K562 (cell line): ENCODE data around the gene TMEM200A. TPM values are rescaled to one million over a fixed set of nuclear protein-coding genes. Genes with fewer than 3 reads are reported as not detected.
A peak's percentile ranks its signal among the peaks of the same experiment; 100 is the strongest.

Source experiments
- ATAC-seq: fragments of 200-7000 bp; cut with Tn5 transposase; 3 replicates; pipeline ENCODE4 v1.9.1; 2020; ENCODE audit warnings: moderate library complexity
- BruUV-seq: library from RNA; stranded (reverse); fragments of 400-500 nt; replicated peaks from 2 replicates; lab custom pipeline; 2021; lab: Mats Ljungman, UMichigan
- CTCF ChIA-PET: fragments of 300-600 bp; formaldehyde crosslinking; extraction: SDS; loops from one replicate; lab custom pipeline; 2021; ENCODE audit warnings: low intra/inter-chr PET ratio; lab: Yijun Ruan, JAX
- POLR2A ChIA-PET: fragments of 300-600, 350-650 bp; sonication (Branson Sonifier 250); formaldehyde crosslinking; extraction: SDS; loops from one replicate; lab custom pipeline; 2021; ENCODE audit warnings: antibody characterized with exemption, inconsistent platforms; lab: Yijun Ruan, JAX
- DNase-seq, 4 experiments: peaks; one replicate each; pipeline versions ENCODE4 v3.0.0 to v3.0.0-alpha.2; 2011 to 2018; ENCODE audit warnings: low spot score in 3 of 4, mixed read lengths in 3 of 4; ENCODE audit errors: extremely low read depth in 1 of 4
- FAIRE-seq: peaks from 2 replicates; lab custom pipeline; 2011; peaks lifted over from hg19 to GRCh38; lab: Jason Lieb, UNC
- H2AFZ ChIP-seq: 2 replicates; pipeline ENCODE4 v1.6.0; 2011; ENCODE audit warnings: low read depth, low read length, control low read depth, inconsistent platforms
- H3K27ac ChIP-seq: fragments of 200-600 bp; 3 replicates; pipeline ENCODE4 v1.8.0; 2011; ENCODE audit warnings: low read depth, mild to moderate bottlenecking, control low read depth, inconsistent platforms, low read length, moderate library complexity, mixed read lengths; ENCODE audit errors: extremely low read depth
- H3K27me3 ChIP-seq, 2 experiments: fragments of 300-600 bp in 1 of 2; 2 replicates in 1 of 2; 3 replicates in 1 of 2; pipeline versions ENCODE4 v1.6.0 to v1.8.0; 2011; ENCODE audit warnings: inconsistent platforms in 2 of 2, low read length in 2 of 2, mild to moderate bottlenecking in 1 of 2, mixed read lengths in 1 of 2, moderate library complexity in 1 of 2; ENCODE audit not compliant: control insufficient read depth in 2 of 2, insufficient read depth in 2 of 2
- H3K36me3 ChIP-seq: fragments of 300-600 bp; 3 replicates; pipeline ENCODE4 v1.8.0; 2011; ENCODE audit warnings: mild to moderate bottlenecking, low read length, inconsistent platforms; ENCODE audit not compliant: control insufficient read depth, insufficient read depth
- H3K4me1 ChIP-seq, 2 experiments: fragments of 200-600 bp in 1 of 2; replicated peaks in 1 of 2; 2 replicates in 1 of 2; 3 replicates in 1 of 2; pipeline versions ENCODE4 v1.5.1 to v1.8.0; 2011; ENCODE audit warnings: inconsistent platforms in 2 of 2, low read length in 2 of 2, mild to moderate bottlenecking in 1 of 2, mixed read lengths in 1 of 2, moderate library complexity in 1 of 2; ENCODE audit not compliant: control insufficient read depth in 2 of 2, insufficient read depth in 2 of 2
- H3K4me2 ChIP-seq: 2 replicates; pipeline ENCODE4 v1.6.1; 2011; ENCODE audit warnings: low read length, control low read depth, inconsistent platforms, mixed read lengths; ENCODE audit not compliant: insufficient read depth
- H3K4me3 ChIP-seq: fragments of 200-600 bp; sonication (generic), shearing (Covaris generic); 2 replicates; pipeline ENCODE4 v1.5.1; 2016; ENCODE audit warnings: control low read depth, inconsistent platforms
- H3K79me2 ChIP-seq: fragments of 200-600 bp; 3 replicates; pipeline ENCODE4 v1.8.0; 2011; ENCODE audit warnings: low read length, inconsistent platforms; ENCODE audit not compliant: control insufficient read depth, insufficient read depth
- H3K9ac ChIP-seq, 2 experiments: 2 replicates each; pipeline versions ENCODE4 v1.6.0 to v1.6.1; 2011; ENCODE audit warnings: low read depth in 2 of 2, low read length in 2 of 2, control low read depth in 1 of 2, inconsistent platforms in 1 of 2, mild to moderate bottlenecking in 1 of 2, mixed read lengths in 1 of 2; ENCODE audit not compliant: insufficient read depth in 1 of 2
- H3K9me1 ChIP-seq: one replicate; pipeline ENCODE4 v1.6.0; 2011; ENCODE audit warnings: inconsistent platforms, mild to moderate bottlenecking, low read length, moderate library complexity; ENCODE audit not compliant: control insufficient read depth, insufficient read depth
- H3K9me3 ChIP-seq: replicated peaks from 2 replicates; pipeline ENCODE4 v1.5.1; 2011; ENCODE audit warnings: low read depth, low read length, inconsistent platforms; ENCODE audit not compliant: control insufficient read depth, insufficient read depth
- H4K20me1 ChIP-seq: replicated peaks from 2 replicates; pipeline ENCODE4 v1.6.1; 2011; ENCODE audit warnings: low read length, inconsistent platforms, mixed read lengths; ENCODE audit not compliant: control insufficient read depth, insufficient read depth
- AFF4 ChIP-seq: sonication (generic); formaldehyde crosslinking; IDR thresholded peaks from 2 replicates; pipeline ENCODE4 v1.8.0; 2023; ENCODE audit warnings: mild to moderate bottlenecking, missing genetic modification reagents
- C11orf30 ChIP-seq: fragments of 450-650 bp; IDR thresholded peaks from 2 replicates; pipeline ENCODE4 v1.6.1; 2016; ENCODE audit warnings: low read depth, mild to moderate bottlenecking
- CCAR2 ChIP-seq: fragments of 200-400 bp; formaldehyde crosslinking; IDR thresholded peaks from 2 replicates; pipeline ENCODE4 v1.6.1; 2017; ENCODE audit warnings: mild to moderate bottlenecking, low read depth, low read length
- DMBX1 ChIP-seq: fragments of 250-450 bp; sonication (Bioruptor Pico); IDR thresholded peaks from 2 replicates; pipeline ENCODE4 v1.8.0; 2022; ENCODE audit warnings: inconsistent platforms, mild to moderate bottlenecking, moderate library complexity, borderline replicate concordance
- GABPA ChIP-seq: fragments of 200-800 bp; sonication (Bioruptor generic); conservative IDR thresholded peaks from 2 replicates; pipeline ENCODE4 v1.6.1; 2016; ENCODE audit warnings: low read depth, missing genetic modification characterization, missing compliant biosample characterization
- KHSRP ChIP-seq: fragments of 450-650 bp; IDR thresholded peaks from 2 replicates; pipeline ENCODE4 v1.6.1; 2017
- KLF10 ChIP-seq: fragments of 250-450 bp; sonication (Bioruptor Pico); IDR thresholded peaks from 2 replicates; pipeline ENCODE4 v1.6.1; 2021; ENCODE audit warnings: matching md5 sums
- MAFF ChIP-seq: IDR thresholded peaks from 2 replicates; pipeline ENCODE4 v1.6.1; 2012; ENCODE audit warnings: low read length, improper control_type of control experiment
- MAFG ChIP-seq: fragments of 450-650 bp; conservative IDR thresholded peaks from 2 replicates; pipeline ENCODE4 v1.6.1; 2016; ENCODE audit warnings: missing genetic modification characterization, missing compliant biosample characterization
- TARDBP ChIP-seq: fragments of 450-650 bp; IDR thresholded peaks from 2 replicates; pipeline ENCODE4 v1.6.1; 2016
- THAP12 ChIP-seq: fragments of 250-450 bp; sonication (Bioruptor Pico); IDR thresholded peaks from 2 replicates; pipeline ENCODE4 v1.9.0; 2021; ENCODE audit warnings: mild to moderate bottlenecking, inconsistent platforms
- ZNF316 ChIP-seq: fragments of 450-650 bp; IDR thresholded peaks from 2 replicates; pipeline ENCODE4 v1.6.1; 2016
- WGBS: fragments of 100-300 bp; shearing (Covaris generic); methylation state at CpG from one replicate; pipeline ENCODE4 v1.1.6; 2016; ENCODE audit warnings: low coverage, mixed read lengths; ENCODE audit not compliant: insufficient coverage; ENCODE audit errors: missing lambda C conversion rate; 5-methylcytosine and 5-hydroxymethylcytosine counted together
- in situ Hi-C: fragments of 300-500 bp; cut with MboI; formaldehyde crosslinking; loops from 4 replicates; pipeline ENCODE4 v1.15.0; 2018; ENCODE audit warnings: inconsistent platforms, mixed read lengths
- intact Hi-C: fragments of 100-400 bp; cut with micrococcal nuclease; formaldehyde crosslinking; loops from 2 replicates; pipeline ENCODE4 v1.14.2; 2022
- polyA plus RNA-seq, 8 experiments: library from polyadenylated mRNA; depleted of rRNA in 4 of 8; stranded (reverse) in 5 of 8; unstranded in 3 of 8; fragments of >200 nt; fragmentation: Nextera tagmentation in 2 of 8; fragmentation: Illumina TruSeq in 1 of 8; extraction: Ambion mirVana in 2 of 8; extraction: Trizol in 1 of 8; gene quantifications; 2 replicates each; pipeline versions ENCODE4 v1.2.1 to v1.2.3, GENCODE V29; 2011 to 2014; ENCODE audit warnings: inconsistent platforms in 1 of 8, missing spikeins in 1 of 8
- total RNA-seq, 7 experiments: library from RNA; depleted of rRNA in 6 of 7; stranded (reverse); fragments of >200 nt in 6 of 7; fragmentation: Illumina TruSeq in 2 of 7; extraction: Trizol in 2 of 7; gene quantifications; 2 replicates each; pipeline versions ENCODE4 v1.2.1 to v1.2.3, GENCODE V29; 2011 to 2021; ENCODE audit warnings: low replicate concordance in 1 of 7

Gene TMEM200A
- total and polyA plus RNA-seq, 9 of the 15 experiments (the other 6 are each of a cell fraction or from before 2014, with no cell fraction given) = 0.04 TPM; not detected in 8

GRCh38 chr6:130423044-130423443, 57.2 kb downstream of the TMEM200A start:
- in situ Hi-C loops = no loop called here
- H3K79me2 ChIP-seq = no peaks in the 10 kb centered on the region
- no peak for FAIRE-seq
- no peak for ATAC-seq
- H3K9me3 ChIP-seq = no peaks in the 10 kb centered on the region
- BruUV-seq = no TSS peak
- H3K27ac ChIP-seq = no peak overlapping the region
- H4K20me1 ChIP-seq = no peaks in the 10 kb centered on the region
- no peaks in the 10 kb centered on the region for H3K36me3 ChIP-seq
- H3K9me1 ChIP-seq = no peaks in the 10 kb centered on the region
- DNase-seq = no peak
- no peaks in the 10 kb centered on the region for H3K4me1 ChIP-seq
- WGBS = 2% methylated on average over 3 of the region's 3 CpGs
- ChIA-PET POLR2A (no interaction called here), CTCF (no interaction called here)
- H2AFZ ChIP-seq = no peak overlapping the region
- H3K4me3 ChIP-seq = no peak overlapping the region
- intact Hi-C loops = no loop called here
- H3K9ac ChIP-seq = no peak overlapping the region
- 0 out of 2 replicates have a peak, but pooled peaks have one; percentile 7 for TF ChIP-seq MAFG (tag)
- TF ChIP-seq C11orf30 = peak; percentile 20; the same call in 1 of the 2 replicates
- TF ChIP-seq ZNF316 = peak; percentile 44; the same call in 1 of the 2 replicates
- TF ChIP-seq MAFF = peak; percentile 32; the same call in 1 of the 2 replicates
- TF ChIP-seq TARDBP = no peak
- H3K27me3 ChIP-seq = no peaks in the 10 kb centered on the region
- H3K4me2 ChIP-seq = no peak overlapping the region

DNA sequence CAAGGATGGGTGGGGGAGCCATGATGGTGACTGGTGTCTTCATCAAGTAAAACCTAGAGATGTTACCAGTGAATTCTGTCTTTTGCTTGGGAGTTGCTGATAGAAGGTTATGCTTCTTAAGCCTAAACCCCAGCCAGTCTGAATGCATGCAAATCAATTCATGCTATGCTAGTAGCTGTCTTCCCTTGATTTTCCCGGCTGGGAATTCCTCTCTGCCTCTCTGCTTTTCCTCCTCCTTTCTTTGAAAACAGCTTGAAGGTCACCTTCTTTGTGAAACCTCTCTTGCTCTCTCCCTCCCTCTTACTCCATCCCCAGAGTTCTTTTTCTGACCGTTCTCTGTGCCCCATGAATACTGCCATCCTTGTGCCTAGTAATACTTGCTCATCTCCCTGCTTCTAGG, 58.9 kb downstream of the TMEM200A start:
- POLR2A ChIA-PET = no interaction called here
- intact Hi-C loops = no loop called here
- no TSS peak for BruUV-seq
- H4K20me1 ChIP-seq = no peaks in the 10 kb centered on the region
- H3K4me2 ChIP-seq = no peak overlapping the region
- H3K9me1 ChIP-seq = no peaks in the 10 kb centered on the region
- H3K27ac ChIP-seq = no peak overlapping the region
- DNase-seq (no peak), FAIRE-seq (no peak), ATAC-seq (no peak)
- WGBS = 0% methylated on average over 2 of the region's 2 CpGs
- H3K27me3 ChIP-seq = no peaks in the 10 kb centered on the region
- no peak overlapping the region for H2AFZ ChIP-seq
- no peaks in the 10 kb centered on the region for H3K9me3 ChIP-seq
- in situ Hi-C loops = no loop called here
- H3K4me3 ChIP-seq = no peak overlapping the region
- no peak overlapping the region for H3K9ac ChIP-seq
- H3K79me2 ChIP-seq = no peaks in the 10 kb centered on the region
- CTCF ChIA-PET = no interaction called here
- H3K4me1 ChIP-seq = no peaks in the 10 kb centered on the region
- H3K36me3 ChIP-seq = no peaks in the 10 kb centered on the region
- TF ChIP-seq GABPA (tag) = no peak
- TF ChIP-seq KHSRP = no peak
- no peak for TF ChIP-seq DMBX1 (CRISPR knock-in tag)
- no peak for TF ChIP-seq AFF4 (CRISPR knock-in tag)
- TF ChIP-seq KLF10 (CRISPR knock-in tag) = no peak
- no peak for TF ChIP-seq THAP12 (CRISPR knock-in tag)
- TF ChIP-seq CCAR2 = no peak
